VCaP (cell line): ENCODE results near the gene VWA8.

Source experiments
- H3K27ac ChIP-seq: fragments of 450-650 bp; 2 replicates; pipeline ENCODE4 v1.5.1; 2017
- CTCF ChIP-seq: fragments of 450-650 bp; conservative IDR thresholded peaks from 2 replicates; pipeline ENCODE4 v1.5.1; 2017; ENCODE audit warnings: mild to moderate bottlenecking, moderate library complexity

Gene VWA8

GRCh38 chr13:41588899-41589298, 372.0 kb downstream of the VWA8 start:
- TF ChIP-seq CTCF = no peak
- H3K27ac ChIP-seq = no peak overlapping the region

GRCh38 chr13:41588448-41588847, 372.5 kb downstream of the VWA8 start:
- TF ChIP-seq CTCF = no peak
- H3K27ac ChIP-seq = no peak overlapping the region

- H3K27ac ChIP-seq = no peak overlapping the region
- TF ChIP-seq CTCF = no peak
Observed at GRCh38 chr13:41587490-41587889, 373.4 kb downstream of the VWA8 start.

- no peak overlapping the region for H3K27ac ChIP-seq
- no peak for TF ChIP-seq CTCF
Observed at GRCh38 chr13:41586216-41586615, 374.7 kb downstream of the VWA8 start.

GRCh38 chr13:41582027-41582463, 378.9 kb downstream of the VWA8 start:
- no peak overlapping the region for H3K27ac ChIP-seq
- TF ChIP-seq CTCF = no peak

- H3K27ac ChIP-seq = no peak overlapping the region
- no peak for TF ChIP-seq CTCF
Observed at GRCh38 chr13:41580345-41580744, 380.6 kb downstream of the VWA8 start.

- no peak overlapping the region for H3K27ac ChIP-seq
- TF ChIP-seq CTCF = no peak
Observed at GRCh38 chr13:41579881-41580280, 381.0 kb downstream of the VWA8 start.

- H3K27ac ChIP-seq = no peak overlapping the region
- no peak for TF ChIP-seq CTCF
Observed at GRCh38 chr13:41579168-41579567, 381.7 kb downstream of the VWA8 start.
